ENCODE data around the gene EFNB2.

The EFNB2 gene

DNA sequence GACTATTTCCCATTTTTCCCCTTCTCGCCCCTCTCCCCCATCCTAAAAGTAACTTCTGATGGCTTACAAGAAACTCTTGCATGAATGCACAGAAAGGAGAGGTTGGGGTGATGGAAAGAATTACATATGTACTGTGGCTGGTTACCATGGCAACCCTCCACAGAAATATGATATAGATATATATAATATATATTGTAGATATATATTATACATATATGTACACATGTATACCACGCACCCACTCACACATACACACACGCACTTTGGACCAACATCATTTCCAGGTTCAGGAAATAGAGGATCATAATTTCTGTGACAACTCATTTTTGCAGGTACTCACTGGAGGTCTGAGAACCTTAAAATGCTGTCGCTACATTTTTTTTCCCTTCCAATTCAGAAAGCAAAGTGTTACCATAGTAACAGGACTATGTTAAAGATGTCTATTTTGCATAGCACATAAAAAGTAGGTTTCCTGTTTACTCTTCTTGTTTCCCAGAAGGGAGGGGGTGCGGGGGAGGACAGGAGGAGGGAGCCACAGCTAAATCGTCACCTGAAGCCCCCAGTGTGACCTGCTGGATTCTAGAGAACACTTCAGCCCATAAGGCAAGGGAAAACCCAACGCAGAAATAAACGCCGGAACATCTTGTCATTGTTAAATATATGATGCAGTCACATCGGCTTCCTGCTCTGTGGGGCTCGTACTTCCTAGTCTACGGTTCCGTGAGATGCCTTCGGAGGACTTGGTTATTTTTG is 44.7 kb downstream of the EFNB2 start:
- DNase-seq (ENCODE audit: low read depth), result no peak
- TF ChIP-seq, protein P1, sequence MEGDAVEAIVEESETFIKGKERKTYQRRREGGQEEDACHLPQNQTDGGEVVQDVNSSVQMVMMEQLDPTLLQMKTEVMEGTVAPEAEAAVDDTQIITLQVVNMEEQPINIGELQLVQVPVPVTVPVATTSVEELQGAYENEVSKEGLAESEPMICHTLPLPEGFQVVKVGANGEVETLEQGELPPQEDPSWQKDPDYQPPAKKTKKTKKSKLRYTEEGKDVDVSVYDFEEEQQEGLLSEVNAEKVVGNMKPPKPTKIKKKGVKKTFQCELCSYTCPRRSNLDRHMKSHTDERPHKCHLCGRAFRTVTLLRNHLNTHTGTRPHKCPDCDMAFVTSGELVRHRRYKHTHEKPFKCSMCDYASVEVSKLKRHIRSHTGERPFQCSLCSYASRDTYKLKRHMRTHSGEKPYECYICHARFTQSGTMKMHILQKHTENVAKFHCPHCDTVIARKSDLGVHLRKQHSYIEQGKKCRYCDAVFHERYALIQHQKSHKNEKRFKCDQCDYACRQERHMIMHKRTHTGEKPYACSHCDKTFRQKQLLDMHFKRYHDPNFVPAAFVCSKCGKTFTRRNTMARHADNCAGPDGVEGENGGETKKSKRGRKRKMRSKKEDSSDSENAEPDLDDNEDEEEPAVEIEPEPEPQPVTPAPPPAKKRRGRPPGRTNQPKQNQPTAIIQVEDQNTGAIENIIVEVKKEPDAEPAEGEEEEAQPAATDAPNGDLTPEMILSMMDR (IDR thresholded peaks at IDR 0.05; ENCODE audit: low read length, missing control alignments), result no peak
- no peak overlapping the region for H3K4me3 ChIP-seq (replicated peaks; ENCODE audit: low read depth, low read length)

DNA sequence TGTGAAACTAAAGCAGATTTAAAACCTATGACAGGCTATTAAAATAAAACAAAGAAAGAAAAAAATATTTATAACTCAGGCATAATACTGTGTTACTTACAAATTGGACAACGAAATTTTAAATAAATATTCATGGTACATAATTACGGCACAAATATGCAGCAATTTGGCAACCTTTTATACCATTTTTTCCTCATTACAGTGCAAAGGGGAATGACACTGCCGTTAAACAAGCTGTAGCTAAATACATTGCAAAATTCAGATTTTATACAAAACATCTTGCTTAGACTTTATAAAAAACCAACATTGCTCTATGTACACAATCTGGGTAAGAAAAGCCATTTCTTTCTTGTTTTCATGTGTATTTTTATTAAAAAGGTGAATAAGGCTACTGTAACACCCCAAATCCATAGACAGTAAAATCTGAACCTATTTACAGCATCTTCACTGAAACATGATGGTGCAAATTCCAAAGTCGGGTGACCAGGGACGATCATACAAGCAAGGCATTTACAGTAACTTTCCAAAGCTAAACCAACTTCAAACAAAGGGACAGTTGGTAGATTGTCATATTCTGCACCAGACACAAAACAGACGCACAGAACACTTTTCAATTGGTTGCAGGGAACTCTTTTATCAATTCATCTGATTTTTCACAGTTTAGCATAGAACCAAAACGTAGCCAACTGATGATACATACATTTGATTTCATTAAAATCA is 45.5 kb downstream of the EFNB2 start:
- TF ChIP-seq, protein P1 (IDR thresholded peaks at IDR 0.05; ENCODE audit: low read length, missing control alignments), result no peak
- H3K4me3 ChIP-seq (replicated peaks; ENCODE audit: low read depth, low read length), result no peak overlapping the region
- no peak for DNase-seq (ENCODE audit: low read depth)

DNA sequence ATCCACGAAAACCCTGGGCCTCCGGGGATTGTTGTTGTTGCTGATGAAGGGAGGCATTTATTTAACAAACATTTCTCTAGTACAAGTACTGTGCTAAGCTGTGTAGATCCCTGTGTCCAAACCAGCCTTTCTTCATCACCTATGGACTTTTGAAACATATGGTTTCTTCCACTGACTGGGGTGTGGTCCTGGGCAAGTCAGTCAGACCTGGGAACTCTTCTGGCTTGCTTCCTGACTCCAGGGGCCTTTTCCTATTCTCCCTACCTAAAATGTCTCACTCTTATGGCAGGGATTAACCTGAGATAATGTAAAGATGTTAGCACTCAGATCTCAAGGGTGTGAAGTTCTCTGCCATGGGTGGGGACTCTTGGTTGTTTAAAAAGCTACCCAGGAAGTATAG is 46.8 kb downstream of the EFNB2 start:
- TF ChIP-seq, protein P1 (IDR thresholded peaks at IDR 0.05; ENCODE audit: low read length, missing control alignments), result no peak
- no peak for DNase-seq (ENCODE audit: low read depth)
- no peak overlapping the region for H3K4me3 ChIP-seq (replicated peaks; ENCODE audit: low read depth, low read length)

DNA sequence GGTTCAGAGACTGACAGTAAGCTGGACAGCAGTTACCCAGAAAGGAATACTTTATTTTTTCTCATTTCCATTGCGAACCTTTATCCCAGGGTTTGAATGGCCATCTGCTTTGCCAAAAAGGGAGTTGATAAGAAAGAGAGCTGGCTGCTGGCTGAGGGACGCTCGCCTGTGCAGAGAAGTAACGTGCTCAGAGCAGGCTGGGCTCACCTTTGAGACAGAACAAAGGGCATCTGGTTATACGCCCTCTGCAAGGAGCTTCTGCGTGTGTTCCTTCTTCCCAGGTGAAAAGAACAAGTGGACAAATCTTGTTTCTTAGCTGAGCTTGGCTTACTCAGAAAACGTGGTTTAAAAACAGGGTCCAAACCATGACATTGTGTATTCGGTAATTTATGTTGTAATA is 47.4 kb downstream of the EFNB2 start:
- H3K4me3 ChIP-seq (replicated peaks; ENCODE audit: low read depth, low read length), result no peak overlapping the region
- no peak for DNase-seq (ENCODE audit: low read depth)
- TF ChIP-seq, protein P1 (IDR thresholded peaks at IDR 0.05; ENCODE audit: low read length, missing control alignments), result no peak

DNA sequence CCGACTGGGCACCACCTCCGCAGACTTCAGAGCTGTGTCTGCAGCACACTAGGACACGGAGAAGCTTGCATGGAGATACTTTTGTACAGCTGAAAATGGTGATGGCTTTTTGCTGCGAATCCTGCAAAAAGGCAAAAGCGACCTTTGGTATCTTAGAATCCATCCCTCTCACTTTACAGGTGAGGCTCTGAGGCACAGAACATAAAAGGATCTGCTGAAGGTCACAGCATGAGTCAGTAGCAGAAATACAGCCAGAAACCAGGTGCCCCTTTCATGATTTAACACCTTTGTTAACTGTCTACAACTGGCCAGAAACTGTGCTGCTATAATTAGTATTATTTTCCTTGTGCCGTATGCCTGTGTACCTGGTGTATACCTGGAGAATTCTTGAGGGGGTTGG is 48.3 kb downstream of the EFNB2 start:
- H3K4me3 ChIP-seq (replicated peaks; ENCODE audit: low read depth, low read length), result no peak overlapping the region
- no peak for DNase-seq (ENCODE audit: low read depth)
- TF ChIP-seq, protein P1 (IDR thresholded peaks at IDR 0.05; ENCODE audit: low read length, missing control alignments), result no peak

DNA sequence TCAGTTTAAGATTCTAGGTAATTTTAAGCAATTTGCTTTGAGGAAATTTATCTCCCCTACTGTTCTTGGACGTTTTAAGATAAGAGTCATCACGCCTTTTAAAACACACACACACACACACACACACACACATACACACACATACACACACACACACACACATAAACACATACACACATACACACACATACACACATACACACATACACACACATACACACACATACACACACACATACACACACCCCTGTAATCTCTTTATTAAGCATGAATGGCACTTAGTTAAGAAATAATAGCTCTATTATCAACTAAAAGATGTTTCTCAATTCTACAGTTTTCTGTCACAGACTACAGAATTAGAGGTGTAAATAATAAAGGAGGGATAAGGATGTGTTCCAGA is 49.2 kb downstream of the EFNB2 start:
- no peak overlapping the region for H3K4me3 ChIP-seq (replicated peaks; ENCODE audit: low read depth, low read length)
- DNase-seq (ENCODE audit: low read depth), result no peak
- TF ChIP-seq, protein P1 (IDR thresholded peaks at IDR 0.05; ENCODE audit: low read length, missing control alignments), result no peak

Data from fibroblast of pulmonary artery (primary cell).